Measurements from ENCODE around the gene EMC10. TPM values are rescaled to one million over a fixed set of nuclear protein-coding genes. Genes with fewer than 3 reads are reported as not detected.
"Not testable (repeated sequence)": the region's sequence is repeated elsewhere in the genome, so short reads cannot be mapped to it uniquely, and the experiment has no call there.

Gene EMC10
- polyA plus RNA-seq, 4 donors = 104 to 151 (median 122) TPM

GRCh38 chr19:50512112-50512998 is 36.0 kb downstream of the EMC10 start:
- DNase-seq (ENCODE audit: low read depth in 4 of 4, low spot score in 3 of 4) = no peak

- DNase-seq (ENCODE audit: low read depth in 4 of 4, low spot score in 3 of 4) = no peak
Measured at GRCh38 chr19:50512999-50513745, 36.9 kb downstream of the EMC10 start.

- no peak for DNase-seq (ENCODE audit: low read depth in 4 of 4, low spot score in 3 of 4)
Measured at GRCh38 chr19:50513746-50514345, 37.5 kb downstream of the EMC10 start, which contains the start of gene ASPDH. ASPDH (minus strand) TSS chr19:50513913; CDS start chr19:50513823, 90 bp downstream.

- no peak for DNase-seq (ENCODE audit: low read depth in 4 of 4, low spot score in 3 of 4)
Measured at GRCh38 chr19:50514346-50515167, 38.2 kb downstream of the EMC10 start.

- DNase-seq (ENCODE audit: low read depth in 4 of 4, low spot score in 3 of 4) = no peak
Measured at GRCh38 chr19:50515168-50515561, 38.9 kb downstream of the EMC10 start.

GRCh38 chr19:50516456-50516855 is 40.1 kb downstream of the EMC10 start:
- DNase-seq (ENCODE audit: low read depth in 4 of 4, low spot score in 3 of 4) = no peak

GRCh38 chr19:50516964-50517703 is 40.8 kb downstream of the EMC10 start:
- no peak for DNase-seq (ENCODE audit: low read depth in 4 of 4, low spot score in 3 of 4)

GRCh38 chr19:50517704-50518075 is 41.4 kb downstream of the EMC10 start:
- no peak for DNase-seq (ENCODE audit: low read depth in 4 of 4, low spot score in 3 of 4)

- no peak for DNase-seq (ENCODE audit: low read depth in 4 of 4, low spot score in 3 of 4)
Measured at GRCh38 chr19:50518091-50519005, 42.0 kb downstream of the EMC10 start.

- no peak for DNase-seq (ENCODE audit: low read depth in 4 of 4, low spot score in 3 of 4)
Measured at GRCh38 chr19:50519006-50519575, 42.8 kb downstream of the EMC10 start.

GRCh38 chr19:50520822-50521465 is 44.6 kb downstream of the EMC10 start:
- DNase-seq (ENCODE audit: low read depth in 4 of 4, low spot score in 3 of 4) = no peak

- no peak for DNase-seq (ENCODE audit: low read depth in 4 of 4, low spot score in 3 of 4)
Measured at GRCh38 chr19:50522881-50523280, 46.6 kb downstream of the EMC10 start.

GRCh38 chr19:50528052-50528451 is 51.7 kb downstream of the EMC10 start:
- not testable (repeated sequence) for DNase-seq (ENCODE audit: low read depth in 4 of 4, low spot score in 3 of 4)

- DNase-seq (ENCODE audit: low read depth in 4 of 4, low spot score in 3 of 4) = no peak
Measured at GRCh38 chr19:50531171-50531612, 54.9 kb downstream of the EMC10 start.

GRCh38 chr19:50532952-50533351 is 56.6 kb downstream of the EMC10 start:
- no peak for DNase-seq (ENCODE audit: low read depth in 4 of 4, low spot score in 3 of 4)

- DNase-seq (ENCODE audit: low read depth in 4 of 4, low spot score in 3 of 4) = no peak
Measured at GRCh38 chr19:50534478-50534877, 58.2 kb downstream of the EMC10 start.

GRCh38 chr19:50535672-50536187 is 59.4 kb downstream of the EMC10 start:
- no peak for DNase-seq (ENCODE audit: low read depth in 4 of 4, low spot score in 3 of 4)
